Brain microvascular endothelial cell (primary cell): ENCODE measurements around the gene CDC14A.
A peak's percentile ranks its signal among the peaks of the same experiment; 100 is the strongest.

ENCODE experiments used
- DNase-seq: peaks from one replicate; pipeline ENCODE4 v3.0.0-alpha.2; 2020
- H3K27ac ChIP-seq: fragments of 250-450 bp; sonication (Bioruptor Pico); 2 replicates; pipeline ENCODE4 v1.5.1; 2020; ENCODE audit warnings: mild to moderate bottlenecking, moderate library complexity
- H3K27me3 ChIP-seq: fragments of 250-450 bp; sonication (Bioruptor Pico); replicated peaks from 2 replicates; pipeline ENCODE4 v1.5.1; 2020; ENCODE audit warnings: mild to moderate bottlenecking
- H3K36me3 ChIP-seq: fragments of 250-450 bp; sonication (Bioruptor Pico); replicated peaks from 2 replicates; pipeline ENCODE4 v1.5.1; 2020; ENCODE audit warnings: mild to moderate bottlenecking
- H3K4me3 ChIP-seq: 2 replicates; pipeline ENCODE4 v1.5.1; 2011; ENCODE audit warnings: low read depth, mild to moderate bottlenecking, control low read depth, low read length, moderate library complexity
- in situ Hi-C: cut with HindIII; loops from 2 replicates; pipeline ENCODE4 v1.10.0; 2017; ENCODE audit warnings: low sequenced_read_pairs, low pct_ligation_motif_present
- TF ChIP-seq, protein P1 (sequence below): IDR thresholded peaks from 2 replicates; pipeline ENCODE4 v1.5.1; 2011; ENCODE audit warnings: low read depth, mild to moderate bottlenecking, moderate library complexity, low read length, control low read depth, inconsistent platforms; ENCODE audit errors: missing control alignments

Gene CDC14A

DNA sequence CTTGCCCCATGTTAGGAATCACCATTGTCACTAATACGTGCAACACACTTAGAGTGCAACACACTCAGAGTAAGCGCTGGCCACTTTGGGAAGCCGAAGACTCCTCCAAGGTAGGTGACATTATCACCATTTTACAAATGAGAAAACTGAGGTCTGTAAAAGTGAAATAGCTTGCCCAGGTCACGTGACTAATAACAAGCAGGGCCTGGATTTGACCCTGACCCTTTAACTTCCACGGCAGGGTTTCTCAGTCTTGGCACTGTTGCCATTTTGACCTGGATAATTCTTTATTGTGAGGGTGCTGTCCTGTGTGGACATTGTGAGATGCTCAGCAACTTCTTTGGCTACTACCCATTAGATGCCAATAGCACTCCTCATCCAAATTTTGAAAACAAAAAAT is 177.8 kb downstream of the CDC14A start:
- Histone ChIP-seq H3K36me3 (no peaks in the 10 kb centered on the region), H3K4me3 (no peak overlapping the region), H3K27me3 (no peaks in the 10 kb centered on the region), H3K27ac (no peak overlapping the region)
- in situ Hi-C loops, result no loop called here
- DNase-seq, result no peak
- TF ChIP-seq, protein P1, sequence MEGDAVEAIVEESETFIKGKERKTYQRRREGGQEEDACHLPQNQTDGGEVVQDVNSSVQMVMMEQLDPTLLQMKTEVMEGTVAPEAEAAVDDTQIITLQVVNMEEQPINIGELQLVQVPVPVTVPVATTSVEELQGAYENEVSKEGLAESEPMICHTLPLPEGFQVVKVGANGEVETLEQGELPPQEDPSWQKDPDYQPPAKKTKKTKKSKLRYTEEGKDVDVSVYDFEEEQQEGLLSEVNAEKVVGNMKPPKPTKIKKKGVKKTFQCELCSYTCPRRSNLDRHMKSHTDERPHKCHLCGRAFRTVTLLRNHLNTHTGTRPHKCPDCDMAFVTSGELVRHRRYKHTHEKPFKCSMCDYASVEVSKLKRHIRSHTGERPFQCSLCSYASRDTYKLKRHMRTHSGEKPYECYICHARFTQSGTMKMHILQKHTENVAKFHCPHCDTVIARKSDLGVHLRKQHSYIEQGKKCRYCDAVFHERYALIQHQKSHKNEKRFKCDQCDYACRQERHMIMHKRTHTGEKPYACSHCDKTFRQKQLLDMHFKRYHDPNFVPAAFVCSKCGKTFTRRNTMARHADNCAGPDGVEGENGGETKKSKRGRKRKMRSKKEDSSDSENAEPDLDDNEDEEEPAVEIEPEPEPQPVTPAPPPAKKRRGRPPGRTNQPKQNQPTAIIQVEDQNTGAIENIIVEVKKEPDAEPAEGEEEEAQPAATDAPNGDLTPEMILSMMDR, result no peak

DNA sequence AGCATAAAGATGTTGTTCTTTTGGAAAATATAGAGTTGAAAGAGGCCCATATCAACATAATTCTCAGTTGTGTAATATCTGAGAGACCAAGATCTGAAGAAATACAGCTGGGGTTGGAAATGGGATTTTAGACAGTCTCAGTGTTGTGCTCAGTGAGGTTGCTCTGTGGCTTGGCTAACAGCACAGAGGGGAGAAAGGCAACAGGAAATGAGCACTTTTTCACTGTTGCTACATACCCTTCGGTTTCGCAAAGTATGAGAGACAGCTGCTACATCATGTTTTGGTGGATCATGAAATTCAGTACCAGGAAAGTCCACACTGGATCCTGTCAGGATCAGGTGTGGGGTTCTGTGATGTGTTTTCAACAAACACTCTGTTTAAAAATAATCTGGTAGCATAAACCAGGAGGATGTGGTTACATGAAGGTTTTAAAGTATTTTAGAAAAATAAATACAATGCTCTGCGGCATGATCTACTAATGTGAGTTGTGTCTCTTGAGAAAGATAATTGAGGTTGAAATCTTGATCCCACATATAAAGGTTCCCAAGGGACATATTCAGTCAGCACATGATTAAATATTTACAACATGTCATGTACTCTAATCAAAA is 178.7 kb downstream of the CDC14A start:
- TF ChIP-seq, protein P1, result no peak
- in situ Hi-C loops, result no loop called here
- peak; percentile 56 for DNase-seq
- H3K27ac ChIP-seq, result no peak overlapping the region
- no peak overlapping the region for H3K4me3 ChIP-seq
- H3K36me3 ChIP-seq, result no peaks in the 10 kb centered on the region
- H3K27me3 ChIP-seq, result no peaks in the 10 kb centered on the region

DNA sequence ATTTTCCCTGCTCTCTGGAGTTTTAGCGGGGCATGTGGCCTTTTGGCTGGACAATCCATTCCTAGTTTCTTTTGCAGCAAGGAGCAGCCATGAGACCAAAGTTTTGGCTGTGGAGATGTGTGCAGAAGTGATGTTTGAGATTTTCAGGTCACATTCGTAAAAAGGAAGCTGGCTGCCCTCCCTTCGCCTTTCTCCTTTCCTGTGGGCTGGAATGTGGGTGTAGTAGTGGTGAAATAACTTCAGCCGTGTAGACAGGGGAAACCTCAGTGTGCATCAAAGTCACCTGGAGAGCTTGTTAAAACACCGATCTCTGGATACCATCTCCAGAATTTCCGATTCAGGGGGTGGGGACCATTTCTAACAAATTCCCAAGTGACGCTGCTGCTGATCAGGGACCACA is 180.3 kb downstream of the CDC14A start:
- Histone ChIP-seq H3K4me3 (no peak overlapping the region), H3K27ac (no peak overlapping the region)
- in situ Hi-C loops, result no loop called here

DNA sequence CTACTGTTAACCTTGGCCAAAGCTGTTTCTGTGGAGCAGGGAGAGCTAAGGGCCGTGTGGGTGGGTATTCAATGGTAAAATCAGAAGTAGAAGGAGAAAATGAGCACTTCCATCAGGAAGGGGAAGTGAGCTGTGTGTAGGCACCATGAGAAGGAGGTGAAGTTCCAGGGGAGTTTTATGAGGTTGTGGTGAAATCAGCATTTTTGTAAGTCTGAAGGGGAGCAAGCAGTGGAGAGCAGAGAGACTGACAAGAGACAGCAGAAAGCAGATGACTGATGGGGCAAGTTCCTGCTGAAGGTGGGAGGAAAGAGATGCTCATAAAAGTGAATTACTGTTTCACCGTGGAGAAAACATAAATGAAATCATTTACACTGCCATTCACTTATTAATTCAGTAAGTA is 183.0 kb downstream of the CDC14A start:
- H3K27me3 ChIP-seq, result no peaks in the 10 kb centered on the region

More for the DNA sequence above, 180.3 kb downstream of the CDC14A start:
- H3K36me3 ChIP-seq, result no peaks in the 10 kb centered on the region
- DNase-seq, result no peak
- H3K27me3 ChIP-seq, result no peaks in the 10 kb centered on the region
- TF ChIP-seq, protein P1, result no peak

DNA sequence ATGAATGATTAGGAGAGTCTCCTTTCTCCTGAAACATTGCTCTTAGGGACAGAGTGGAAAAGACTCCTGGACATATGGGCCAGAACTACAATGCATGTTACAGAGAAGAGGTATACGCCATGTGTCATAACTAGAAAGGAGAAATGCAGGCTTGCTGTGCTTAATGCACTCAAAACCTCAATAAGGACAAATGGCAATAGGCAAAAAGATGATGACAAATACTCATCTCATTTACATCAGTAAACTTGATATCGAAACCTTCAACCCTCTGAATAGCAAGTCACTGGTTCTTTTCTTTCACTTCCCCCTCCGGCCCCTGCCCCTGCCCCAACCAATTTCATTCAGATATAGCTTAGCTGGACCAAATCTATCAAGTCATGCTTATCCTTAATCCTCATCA is 183.7 kb downstream of the CDC14A start:
- TF ChIP-seq, protein P1, result no peak
- Histone ChIP-seq H3K27me3 (no peaks in the 10 kb centered on the region), H3K27ac (no peak overlapping the region), H3K36me3 (no peaks in the 10 kb centered on the region), H3K4me3 (no peak overlapping the region)
- in situ Hi-C loops, result no loop called here
- DNase-seq, result no peak

More for the DNA sequence above, 183.0 kb downstream of the CDC14A start:
- in situ Hi-C loops, result no loop called here
- TF ChIP-seq, protein P1, result no peak
- no peak overlapping the region for H3K4me3 ChIP-seq
- no peaks in the 10 kb centered on the region for H3K36me3 ChIP-seq
- no peak overlapping the region for H3K27ac ChIP-seq
- no peak for DNase-seq
